ENCODE results near the gene PTPN4. TPM values are rescaled to one million over a fixed set of nuclear protein-coding genes. Genes with fewer than 3 reads are reported as not detected.

The PTPN4 gene
- total RNA-seq, 4 donors from 2014 or later, result 35.6 to 61.5 (median 51.6) TPM

GRCh38 chr2:119852214-119852613 lies 92.5 kb downstream of the PTPN4 start:
- Histone ChIP-seq H3K9me3 (peaks cover 0 to 6% of the 10 kb centered on the region in 2 donors), H3K27ac (no peak overlapping the region), H3K27me3 (no peaks in the 10 kb centered on the region), H3K36me3 (no peaks in the 10 kb centered on the region), H3K4me3 (no peak overlapping the region), H3K4me1 (no peaks in the 10 kb centered on the region)
- intact Hi-C loops (cut with DNase I; ENCODE audit: low total_unique reads), result no loop called here
- DNase-seq, result no peak
- TF ChIP-seq POLR2A (IDR thresholded peaks at IDR 0.05), result no peak

- peaks cover 0 to 6% of the 10 kb centered on the region in 2 donors for H3K9me3 ChIP-seq
- no peak overlapping the region for H3K27ac ChIP-seq
- DNase-seq, result no peak
- no peaks in the 10 kb centered on the region for H3K4me1 ChIP-seq
- H3K27me3 ChIP-seq, result no peaks in the 10 kb centered on the region
- intact Hi-C loops (cut with DNase I; ENCODE audit: low total_unique reads), result no loop called here
- TF ChIP-seq CTCF (IDR thresholded peaks at IDR 0.05), result no peak
- TF ChIP-seq POLR2A (IDR thresholded peaks at IDR 0.05), result no peak
- no peak overlapping the region for H3K4me3 ChIP-seq
- H3K36me3 ChIP-seq, result no peaks in the 10 kb centered on the region
These were observed 94.2 kb downstream of the PTPN4 start for GRCh38 chr2:119853777-119854399.

GRCh38 chr2:119856469-119856901 lies 96.8 kb downstream of the PTPN4 start:
- no peak overlapping the region for H3K27ac ChIP-seq
- TF ChIP-seq CTCF (IDR thresholded peaks at IDR 0.05), result no peak
- TF ChIP-seq POLR2A (IDR thresholded peaks at IDR 0.05), result no peak
- no peak for DNase-seq
- peaks cover 0 to 6% of the 10 kb centered on the region in 2 donors for H3K9me3 ChIP-seq
- intact Hi-C loops (cut with DNase I; ENCODE audit: low total_unique reads), result no loop called here
- no peaks in the 10 kb centered on the region for H3K36me3 ChIP-seq
- H3K4me1 ChIP-seq, result no peaks in the 10 kb centered on the region
- no peaks in the 10 kb centered on the region for H3K27me3 ChIP-seq
- no peak overlapping the region for H3K4me3 ChIP-seq

- TF ChIP-seq POLR2A (IDR thresholded peaks at IDR 0.05), result no peak
- TF ChIP-seq CTCF (IDR thresholded peaks at IDR 0.05), result no peak
- Histone ChIP-seq H3K36me3 (no peaks in the 10 kb centered on the region), H3K27ac (no peak overlapping the region), H3K4me1 (no peaks in the 10 kb centered on the region), H3K27me3 (no peaks in the 10 kb centered on the region), H3K4me3 (no peak overlapping the region), H3K9me3 (peaks cover 0 to 4% of the 10 kb centered on the region in 2 donors)
- intact Hi-C loops (cut with DNase I; ENCODE audit: low total_unique reads), result no loop called here
- no peak for DNase-seq
These were observed 98.0 kb downstream of the PTPN4 start for GRCh38 chr2:119857742-119858141.

GRCh38 chr2:119859528-119859927 lies 99.8 kb downstream of the PTPN4 start:
- no peaks in the 10 kb centered on the region for H3K36me3 ChIP-seq
- H3K4me3 ChIP-seq, result no peak overlapping the region
- TF ChIP-seq POLR2A (IDR thresholded peaks at IDR 0.05) (no peak), CTCF (IDR thresholded peaks at IDR 0.05) (no peak)
- H3K4me1 ChIP-seq, result no peaks in the 10 kb centered on the region
- no peaks in the 10 kb centered on the region for H3K9me3 ChIP-seq
- DNase-seq, result no peak
- intact Hi-C loops (cut with DNase I; ENCODE audit: low total_unique reads), result no loop called here
- no peaks in the 10 kb centered on the region for H3K27me3 ChIP-seq
- no peak overlapping the region for H3K27ac ChIP-seq

- intact Hi-C loops (cut with DNase I; ENCODE audit: low total_unique reads), result no loop called here
- no peaks in the 10 kb centered on the region for H3K4me1 ChIP-seq
- H3K4me3 ChIP-seq, result no peak overlapping the region
- no peaks in the 10 kb centered on the region for H3K27me3 ChIP-seq
- DNase-seq, result no peak
- H3K9me3 ChIP-seq, result no peaks in the 10 kb centered on the region
- no peaks in the 10 kb centered on the region for H3K36me3 ChIP-seq
- TF ChIP-seq CTCF (IDR thresholded peaks at IDR 0.05), result no peak
- TF ChIP-seq POLR2A (IDR thresholded peaks at IDR 0.05), result no peak
- no peak overlapping the region for H3K27ac ChIP-seq
These were observed 101.2 kb downstream of the PTPN4 start for GRCh38 chr2:119860924-119861323.

Measured in uterus (tissue), 4 donors.